OCI-LY3 (cell line): ENCODE results near the gene ZFP62.

Experiments used
- EZH2phosphoT487 ChIP-seq: fragments of 200-600 bp; shearing (Covaris generic); IDR thresholded peaks from 2 replicates; pipeline ENCODE4 v1.6.1; 2018; ENCODE audit warnings: antibody characterized with exemption, mixed run types, low read depth
- TF ChIP-seq, protein P1 (sequence below): fragments of 200-600, 300-600 bp; sonication (generic); IDR thresholded peaks from 2 replicates; pipeline ENCODE4 v1.5.1; 2014; ENCODE audit warnings: antibody characterized with exemption, low read length, low read depth

- no peak for TF ChIP-seq EZH2phosphoT487
- TF ChIP-seq, protein P1, sequence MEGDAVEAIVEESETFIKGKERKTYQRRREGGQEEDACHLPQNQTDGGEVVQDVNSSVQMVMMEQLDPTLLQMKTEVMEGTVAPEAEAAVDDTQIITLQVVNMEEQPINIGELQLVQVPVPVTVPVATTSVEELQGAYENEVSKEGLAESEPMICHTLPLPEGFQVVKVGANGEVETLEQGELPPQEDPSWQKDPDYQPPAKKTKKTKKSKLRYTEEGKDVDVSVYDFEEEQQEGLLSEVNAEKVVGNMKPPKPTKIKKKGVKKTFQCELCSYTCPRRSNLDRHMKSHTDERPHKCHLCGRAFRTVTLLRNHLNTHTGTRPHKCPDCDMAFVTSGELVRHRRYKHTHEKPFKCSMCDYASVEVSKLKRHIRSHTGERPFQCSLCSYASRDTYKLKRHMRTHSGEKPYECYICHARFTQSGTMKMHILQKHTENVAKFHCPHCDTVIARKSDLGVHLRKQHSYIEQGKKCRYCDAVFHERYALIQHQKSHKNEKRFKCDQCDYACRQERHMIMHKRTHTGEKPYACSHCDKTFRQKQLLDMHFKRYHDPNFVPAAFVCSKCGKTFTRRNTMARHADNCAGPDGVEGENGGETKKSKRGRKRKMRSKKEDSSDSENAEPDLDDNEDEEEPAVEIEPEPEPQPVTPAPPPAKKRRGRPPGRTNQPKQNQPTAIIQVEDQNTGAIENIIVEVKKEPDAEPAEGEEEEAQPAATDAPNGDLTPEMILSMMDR = no peak
Measured at GRCh38 chr5:180817893-180818674, 43.0 kb downstream of the ZFP62 start.
